ENCODE data around the gene PKHD1. TPM values are rescaled to one million over a fixed set of nuclear protein-coding genes. Genes with fewer than 3 reads are reported as not detected.
"Not testable (repeated sequence)": the region's sequence is repeated elsewhere in the genome, so short reads cannot be mapped to it uniquely, and the experiment has no call there.

The PKHD1 gene
- total RNA-seq, 1 experiment from 2014 or later = not detected

GRCh38 chr6:51918347-51918746 lies 169.1 kb downstream of the PKHD1 start:
- in situ Hi-C loops (cut with HindIII; ENCODE audit: low pct_unique_long_range_greater_than_20kb, low sequenced_read_pairs); DNase-seq (ENCODE audit: low read depth, low spot score); ATAC-seq; H3K4me1 ChIP-seq (ENCODE audit: control insufficient read depth, insufficient read depth, low read length); H3K27ac ChIP-seq (ENCODE audit: low read length); BruUV-seq (replicated peaks); H3K4me3 ChIP-seq (ENCODE audit: low read depth in 2 of 2, low read length in 2 of 2); H3K27me3 ChIP-seq (ENCODE audit: control insufficient read depth, insufficient read depth, low read length); intact Hi-C loops (cut with micrococcal nuclease; ENCODE audit: unreplicated experiment); H3K9me3 ChIP-seq (ENCODE audit: control insufficient read depth, insufficient read depth, low read depth, low read length); H3K36me3 ChIP-seq (ENCODE audit: control insufficient read depth, insufficient read depth, low read length); CTCF ChIA-PET; POLR2A ChIA-PET: not testable (repeated sequence)

GRCh38 chr6:51915098-51915497 lies 172.3 kb downstream of the PKHD1 start:
- H3K27me3 ChIP-seq (ENCODE audit: control insufficient read depth, insufficient read depth, low read length) = no peaks in the 10 kb centered on the region
- no peaks in the 10 kb centered on the region for H3K9me3 ChIP-seq (ENCODE audit: control insufficient read depth, insufficient read depth, low read depth, low read length)
- DNase-seq (ENCODE audit: low read depth, low spot score) (no peak), ATAC-seq (no peak)
- H3K4me3 ChIP-seq (ENCODE audit: low read depth in 2 of 2, low read length in 2 of 2) = no peak overlapping the region
- no peaks in the 10 kb centered on the region for H3K36me3 ChIP-seq (ENCODE audit: control insufficient read depth, insufficient read depth, low read length)
- H3K27ac ChIP-seq (ENCODE audit: low read length) = no peak overlapping the region
- in situ Hi-C loops (cut with HindIII; ENCODE audit: low pct_unique_long_range_greater_than_20kb, low sequenced_read_pairs) (no loop called here), intact Hi-C loops (cut with micrococcal nuclease; ENCODE audit: unreplicated experiment) (no loop called here)
- CTCF ChIA-PET = no interaction called here
- TF ChIP-seq TCF7L2 (IDR thresholded peaks at IDR 0.05; ENCODE audit: low read depth, low read length) = no peak
- no peak for TF ChIP-seq REST (IDR thresholded peaks at IDR 0.05; ENCODE audit: insufficient read depth in 1 of 2, low read depth in 2 of 2, low read length in 1 of 2)
- TF ChIP-seq CTCF (IDR thresholded peaks at IDR 0.05) = no peak
- TF ChIP-seq SIN3A (IDR thresholded peaks at IDR 0.05; ENCODE audit: borderline replicate concordance, insufficient read depth, low read depth, low read length) = no peak
- no peak for TF ChIP-seq POLR2AphosphoS5 (IDR thresholded peaks at IDR 0.05; ENCODE audit: low read depth, low read length)
- no peaks in the 10 kb centered on the region for H3K4me1 ChIP-seq (ENCODE audit: control insufficient read depth, insufficient read depth, low read length)
- POLR2A ChIA-PET = no interaction called here
- BruUV-seq (replicated peaks) = no TSS peak

GRCh38 chr6:51913265-51913664 lies 174.1 kb downstream of the PKHD1 start:
- BruUV-seq (replicated peaks) = no TSS peak
- Histone ChIP-seq H3K4me1 (ENCODE audit: control insufficient read depth, insufficient read depth, low read length) (no peaks in the 10 kb centered on the region), H3K36me3 (ENCODE audit: control insufficient read depth, insufficient read depth, low read length) (no peaks in the 10 kb centered on the region), H3K27ac (ENCODE audit: low read length) (no peak overlapping the region), H3K4me3 (ENCODE audit: low read depth in 2 of 2, low read length in 2 of 2) (no peak overlapping the region), H3K27me3 (ENCODE audit: control insufficient read depth, insufficient read depth, low read length) (no peaks in the 10 kb centered on the region), H3K9me3 (ENCODE audit: control insufficient read depth, insufficient read depth, low read depth, low read length) (no peaks in the 10 kb centered on the region)
- in situ Hi-C loops (cut with HindIII; ENCODE audit: low pct_unique_long_range_greater_than_20kb, low sequenced_read_pairs) (no loop called here), intact Hi-C loops (cut with micrococcal nuclease; ENCODE audit: unreplicated experiment) (no loop called here)
- DNase-seq (ENCODE audit: low read depth, low spot score) (no peak), ATAC-seq (no peak)
- ChIA-PET CTCF (no interaction called here), POLR2A (no interaction called here)
- no peak for TF ChIP-seq CTCF (IDR thresholded peaks at IDR 0.05)
- no peak for TF ChIP-seq TCF7L2 (IDR thresholded peaks at IDR 0.05; ENCODE audit: low read depth, low read length)
